Measurements from ENCODE around the gene TBX1.

The TBX1 gene

DNA sequence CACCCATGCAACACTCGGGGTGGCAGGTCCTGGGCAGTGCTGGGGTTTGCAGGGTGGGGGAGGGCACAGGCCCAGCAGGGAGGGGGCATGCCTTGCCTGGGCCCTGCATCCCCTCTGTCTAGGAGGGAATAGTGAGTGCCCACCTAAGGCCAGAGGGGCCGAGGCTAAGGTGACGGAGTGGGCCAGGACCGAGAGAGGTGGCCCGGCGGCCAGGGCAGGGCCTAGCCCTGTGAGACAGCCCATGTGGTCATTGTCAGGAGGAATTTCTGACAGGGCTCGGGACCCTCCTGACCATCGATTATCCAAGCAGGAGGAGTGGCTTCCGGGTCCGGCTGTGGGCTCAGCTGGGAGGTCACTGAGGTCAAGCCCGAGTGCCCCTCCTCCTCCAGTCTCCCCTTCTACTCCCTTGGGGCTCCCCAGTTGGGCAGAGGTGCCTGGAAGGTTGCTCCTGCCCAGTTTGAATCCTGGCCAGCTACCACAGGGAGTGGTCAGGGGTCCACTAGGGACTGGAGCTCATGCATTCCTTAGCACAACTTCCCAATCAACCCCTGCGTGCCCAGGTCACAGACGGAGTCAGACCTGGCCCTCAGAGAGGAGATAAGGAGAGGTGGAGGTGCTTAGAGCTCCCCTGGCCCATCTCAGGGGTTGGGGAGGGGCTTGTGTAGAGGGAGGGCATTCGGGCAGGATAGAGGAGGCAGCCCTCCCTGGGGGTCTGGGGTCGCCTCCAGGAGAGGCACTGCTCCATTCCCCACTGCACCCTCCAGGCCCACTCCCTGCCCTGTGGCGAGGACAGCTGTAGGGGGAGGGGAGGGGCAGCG, 22.5 kb upstream of the TBX1 start:
- DNase-seq (ENCODE audit: low read depth in 1 of 2, low spot score in 1 of 2): no peak

DNA sequence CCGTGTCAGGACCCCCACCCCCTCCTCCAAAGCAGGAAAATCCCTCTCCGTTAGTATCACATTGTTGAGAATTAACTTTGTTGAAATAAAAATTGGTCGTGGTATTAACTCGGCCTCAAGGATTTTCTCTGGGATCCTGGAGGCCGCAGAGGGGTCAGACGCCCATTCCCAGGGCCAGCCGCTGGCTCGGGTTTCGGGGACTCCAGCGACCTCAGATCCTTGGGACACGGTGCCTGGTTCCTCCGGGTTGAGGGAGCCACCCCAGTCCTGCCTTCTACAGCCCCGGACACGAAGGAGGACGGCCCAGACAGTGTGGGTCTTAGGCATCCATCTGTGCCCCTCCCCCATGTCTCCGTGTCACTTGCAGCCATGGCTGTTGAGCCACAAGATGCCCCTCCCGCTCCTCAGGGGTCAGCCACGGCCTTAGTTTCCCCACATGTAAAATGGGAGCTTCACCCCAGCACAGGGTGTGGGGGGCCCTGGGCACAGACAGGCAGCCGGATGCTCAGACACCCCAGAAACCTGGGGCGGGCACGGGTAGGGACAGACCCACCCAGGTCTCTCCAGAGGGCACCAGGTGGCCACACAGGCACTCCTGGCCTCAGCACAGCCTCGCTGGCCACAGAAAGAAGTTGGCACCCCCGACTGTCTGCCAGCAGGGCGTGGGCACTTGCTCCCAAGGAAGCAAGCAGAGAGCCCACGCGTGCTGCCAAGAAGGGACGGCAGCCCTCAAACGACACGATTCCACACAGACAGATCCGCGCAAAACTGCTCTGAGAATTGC, 21.7 kb upstream of the TBX1 start:
- DNase-seq (ENCODE audit: low read depth in 1 of 2, low spot score in 1 of 2): no peak

DNA sequence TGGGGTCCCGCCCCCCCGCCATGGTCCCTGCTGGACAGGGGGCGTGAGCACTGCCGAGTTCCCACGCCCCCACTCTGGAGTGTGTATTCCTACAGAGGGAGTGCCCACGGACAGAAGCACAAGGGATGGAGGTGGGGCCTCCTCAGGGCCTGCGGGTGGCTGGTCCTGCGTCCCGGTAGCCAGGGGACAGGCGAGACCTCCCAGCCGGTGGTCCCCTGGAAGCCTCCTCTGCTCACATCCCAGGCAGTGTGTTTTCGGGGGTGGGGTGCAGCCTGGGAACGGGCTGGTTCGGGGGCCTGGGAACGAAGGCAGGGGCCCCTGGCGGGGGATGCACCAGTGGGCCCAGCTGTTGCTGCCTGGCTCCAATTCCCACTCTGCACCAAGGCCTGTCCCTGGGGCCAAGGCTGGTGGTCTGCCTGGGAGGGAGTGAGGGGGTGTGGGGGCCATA, 21.1 kb upstream of the TBX1 start:
- no peak for DNase-seq (ENCODE audit: low read depth in 1 of 2, low spot score in 1 of 2)

DNA sequence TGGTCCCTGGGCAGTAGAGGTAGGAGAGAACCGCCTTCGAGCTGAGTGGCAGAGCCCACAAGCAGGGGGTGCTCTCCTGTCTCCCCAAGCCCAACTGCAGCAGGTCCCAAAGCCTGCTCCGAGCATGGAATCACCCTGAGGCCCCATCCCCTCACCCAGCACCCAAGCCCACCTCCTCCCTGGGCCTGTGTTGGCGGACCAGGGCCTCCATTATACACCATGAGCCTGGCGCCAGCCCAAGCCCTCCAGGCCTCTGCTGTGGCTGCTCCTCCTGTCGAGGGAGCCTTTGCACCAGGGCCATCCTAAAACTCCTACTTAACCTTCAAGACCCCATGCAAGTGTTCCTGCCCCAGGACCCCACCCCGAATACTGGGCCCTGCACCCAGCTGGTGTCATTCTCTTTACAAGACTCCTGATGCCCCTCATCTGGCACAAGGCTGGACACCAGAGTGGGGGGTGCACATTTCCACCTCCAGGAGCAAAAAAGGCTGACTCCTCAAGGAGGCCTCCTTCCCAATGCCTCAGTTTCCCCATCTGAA, 20.6 kb upstream of the TBX1 start:
- no peak for DNase-seq (ENCODE audit: low read depth in 1 of 2, low spot score in 1 of 2)

DNA sequence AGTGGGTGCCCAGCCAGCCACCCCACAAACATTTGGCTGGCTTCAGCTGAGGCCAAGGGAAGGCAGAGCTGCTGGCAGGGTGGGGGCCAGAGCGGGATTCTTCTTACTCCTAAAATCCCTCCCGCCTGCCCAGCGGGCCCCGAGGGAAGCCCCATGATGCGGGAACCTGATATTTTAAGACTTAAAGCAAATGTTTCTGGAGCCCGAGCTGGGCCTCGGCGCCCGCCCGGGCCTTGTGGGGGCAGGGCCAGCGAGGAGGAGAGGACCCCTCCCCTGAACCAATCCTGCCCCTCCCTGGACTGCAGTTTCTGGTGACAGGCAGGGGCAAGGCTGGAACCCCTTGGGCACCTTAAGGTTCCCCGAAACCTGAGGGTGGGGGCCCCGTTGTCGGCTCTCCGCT, 20.0 kb upstream of the TBX1 start:
- DNase-seq (ENCODE audit: low read depth in 1 of 2, low spot score in 1 of 2): no peak

DNA sequence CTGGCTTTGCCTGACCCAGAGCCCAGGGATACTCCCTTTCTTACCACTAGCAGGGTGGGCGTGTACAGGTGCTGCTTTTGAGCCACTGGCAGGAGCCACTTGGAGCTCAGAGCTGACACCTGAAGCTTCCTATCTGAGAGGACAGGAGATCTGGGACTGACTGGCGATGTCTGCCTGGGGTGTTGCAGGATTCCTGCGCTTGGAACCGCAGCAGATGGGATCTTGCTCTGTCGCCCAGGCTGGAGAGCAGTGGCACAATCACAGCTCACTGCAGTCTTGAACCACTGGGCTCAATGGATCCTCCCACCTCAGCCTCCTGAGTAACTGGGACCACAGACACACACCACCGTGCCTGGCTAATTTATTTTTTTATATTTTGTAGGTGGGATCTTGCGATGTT, 19.5 kb upstream of the TBX1 start:
- no peak for DNase-seq (ENCODE audit: low read depth in 1 of 2, low spot score in 1 of 2)

DNA sequence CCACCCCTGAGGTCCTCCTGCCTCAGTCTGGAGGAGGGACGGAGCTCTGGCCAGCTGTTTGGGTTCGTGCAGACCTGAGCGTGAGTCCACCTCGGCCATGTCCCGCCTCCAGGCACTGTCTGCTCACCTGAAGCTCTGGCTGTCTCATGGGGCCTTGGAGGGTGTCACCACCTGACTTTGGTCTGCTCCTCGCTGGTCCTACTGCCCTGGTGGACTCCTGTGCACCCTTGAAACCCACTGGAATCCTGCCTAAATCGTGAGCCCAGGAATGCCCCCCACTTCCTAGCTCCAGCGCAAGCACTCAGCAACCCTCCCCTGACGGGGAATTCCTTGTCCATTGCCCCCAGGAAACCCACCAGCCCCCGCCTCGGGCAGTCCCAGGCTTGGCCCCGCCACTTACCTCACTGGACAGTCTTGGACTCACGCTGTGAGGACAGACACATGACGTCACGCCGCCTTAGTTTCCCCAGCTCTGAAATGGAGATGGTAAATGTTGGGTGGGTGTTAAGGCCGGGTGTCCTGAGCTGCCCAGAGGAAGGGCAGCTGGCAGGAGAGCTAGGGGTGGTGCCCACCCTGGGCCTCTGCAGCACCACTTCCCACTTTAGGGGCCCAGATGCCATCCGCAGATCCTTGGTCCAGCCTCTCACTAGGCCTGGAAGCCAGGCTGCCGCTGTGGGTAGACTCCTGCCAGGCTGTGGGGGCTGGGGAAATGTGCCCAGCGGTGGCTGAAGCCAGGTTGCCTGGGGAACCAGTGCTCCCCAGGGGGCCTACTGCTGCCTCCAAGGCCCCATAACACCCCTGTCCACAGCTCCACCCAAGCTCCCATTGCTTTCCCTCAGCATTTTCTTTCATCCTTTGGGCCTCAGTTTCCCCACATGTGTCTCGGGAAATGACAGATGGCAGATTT, 18.2 kb upstream of the TBX1 start:
- DNase-seq (ENCODE audit: low read depth in 1 of 2, low spot score in 1 of 2): no peak

DNA sequence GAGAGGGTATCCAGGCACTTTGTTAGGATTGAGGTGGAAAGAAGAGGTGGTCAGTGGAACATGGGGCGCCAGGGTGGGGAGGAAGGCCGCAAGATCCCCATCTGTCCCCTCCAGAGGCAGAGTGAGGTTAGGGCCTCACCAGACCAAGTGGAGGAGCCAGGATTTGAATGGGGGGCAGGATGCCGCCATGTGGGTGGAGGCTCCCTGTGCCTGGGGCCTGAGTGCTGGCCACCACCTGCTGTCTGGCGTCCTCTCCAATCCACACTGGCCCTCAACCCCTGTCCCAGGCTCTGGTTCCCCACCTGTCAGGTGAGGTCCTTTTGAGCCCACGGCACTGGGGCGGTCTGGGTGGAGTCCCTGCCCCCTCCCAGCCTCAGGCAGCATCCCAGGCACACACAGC, 17.5 kb upstream of the TBX1 start:
- no peak for DNase-seq (ENCODE audit: low read depth in 1 of 2, low spot score in 1 of 2)

DNA sequence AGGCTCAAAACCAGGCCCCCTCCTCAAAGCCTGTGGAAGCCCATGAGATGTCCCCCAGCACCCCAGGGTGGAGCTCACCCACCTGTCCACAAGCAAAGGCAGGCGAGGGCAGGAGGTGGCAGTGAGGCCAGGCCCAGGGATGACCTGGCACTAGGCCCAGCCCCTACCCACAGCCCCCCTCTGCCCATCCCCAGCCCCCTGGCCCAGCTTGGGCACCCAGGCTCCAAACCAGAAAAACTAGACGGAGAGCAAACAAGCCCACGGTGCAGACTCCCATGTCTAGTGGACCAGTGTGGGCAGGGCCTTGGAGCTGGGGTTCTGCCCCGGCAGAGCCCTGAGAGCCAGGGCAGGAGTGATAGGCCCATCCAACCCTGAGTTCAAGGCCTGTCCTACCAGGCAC, 16.9 kb upstream of the TBX1 start:
- DNase-seq (ENCODE audit: low read depth in 1 of 2, low spot score in 1 of 2): no peak

DNA sequence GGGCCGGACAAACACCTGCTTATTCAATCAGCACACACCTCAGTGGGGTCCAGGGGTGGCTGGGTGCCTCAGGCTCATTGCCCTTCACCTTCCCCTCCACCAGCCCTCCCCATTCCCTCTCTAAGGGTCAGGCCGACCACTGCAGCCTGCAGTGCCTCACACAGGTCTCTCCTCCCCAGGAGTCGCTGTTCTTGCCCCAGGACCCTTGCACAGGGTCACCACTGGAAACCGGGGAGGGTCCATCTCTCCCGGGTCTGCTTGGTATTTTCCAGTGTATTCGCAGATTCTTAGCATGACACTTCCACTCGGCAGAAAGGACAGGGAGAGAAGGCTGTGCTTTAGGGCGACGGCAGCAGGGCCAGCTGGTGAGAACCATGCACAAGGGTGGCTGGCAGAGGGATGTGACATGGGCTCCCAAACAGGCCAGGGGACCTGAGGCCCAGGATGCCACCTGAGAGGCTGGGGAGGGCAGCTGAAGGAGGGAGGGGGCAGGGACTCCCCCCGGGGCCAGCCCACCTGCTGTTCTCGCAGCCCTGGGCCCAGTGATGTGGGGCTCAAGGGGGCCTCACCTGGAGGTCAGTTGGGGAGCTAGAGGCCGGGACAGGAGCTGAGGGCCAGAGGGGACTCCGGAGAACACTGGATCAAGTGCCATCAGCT, 16.1 kb upstream of the TBX1 start:
- no peak for DNase-seq (ENCODE audit: low read depth in 1 of 2, low spot score in 1 of 2)

DNA sequence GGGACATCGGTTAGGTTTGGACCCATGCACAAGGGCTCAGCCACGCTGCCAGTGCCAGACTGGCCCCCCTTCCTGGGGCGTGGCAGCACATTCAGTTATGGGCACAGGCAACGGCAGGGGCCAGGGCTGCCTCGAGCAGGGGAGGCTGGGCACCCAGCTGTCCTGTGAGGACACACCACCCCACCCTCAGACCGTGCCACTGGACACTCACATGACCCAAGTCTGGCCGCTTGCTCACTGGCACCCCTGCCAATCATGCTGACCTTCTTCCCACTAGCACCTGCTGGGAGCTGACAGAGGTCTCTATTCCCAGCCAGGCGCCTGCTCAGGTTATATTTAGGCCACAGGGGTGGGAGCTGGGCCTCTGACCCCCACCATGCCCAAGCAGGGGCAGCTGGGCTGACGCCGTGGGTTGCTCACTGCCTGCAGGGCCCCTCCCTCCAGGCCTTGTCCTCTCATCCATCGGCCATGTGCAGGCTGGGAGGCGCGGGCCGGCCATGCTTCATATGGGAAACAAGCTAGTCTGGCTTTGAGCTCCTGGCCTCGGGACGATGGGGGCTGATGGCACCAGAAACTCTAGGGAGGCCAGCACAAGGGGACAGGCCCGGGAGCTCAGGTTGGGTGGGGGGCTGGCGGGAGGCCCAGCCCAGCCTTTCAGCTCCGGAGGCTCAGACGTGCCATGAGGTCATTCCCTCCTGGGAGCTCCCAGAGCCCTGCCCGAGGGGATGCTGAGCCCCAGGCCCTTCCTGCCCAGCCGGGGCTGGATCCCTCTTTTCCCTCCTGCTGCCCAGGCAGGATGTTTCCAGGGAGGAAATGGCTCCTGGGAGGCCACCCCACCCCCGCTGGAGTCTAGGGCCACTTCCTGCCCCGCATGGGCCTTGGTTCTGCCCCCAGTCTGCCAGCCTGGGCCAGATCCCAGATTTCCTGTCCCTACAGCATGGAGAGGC, 15.2 kb upstream of the TBX1 start:
- DNase-seq (ENCODE audit: low read depth in 1 of 2, low spot score in 1 of 2): no peak

DNA sequence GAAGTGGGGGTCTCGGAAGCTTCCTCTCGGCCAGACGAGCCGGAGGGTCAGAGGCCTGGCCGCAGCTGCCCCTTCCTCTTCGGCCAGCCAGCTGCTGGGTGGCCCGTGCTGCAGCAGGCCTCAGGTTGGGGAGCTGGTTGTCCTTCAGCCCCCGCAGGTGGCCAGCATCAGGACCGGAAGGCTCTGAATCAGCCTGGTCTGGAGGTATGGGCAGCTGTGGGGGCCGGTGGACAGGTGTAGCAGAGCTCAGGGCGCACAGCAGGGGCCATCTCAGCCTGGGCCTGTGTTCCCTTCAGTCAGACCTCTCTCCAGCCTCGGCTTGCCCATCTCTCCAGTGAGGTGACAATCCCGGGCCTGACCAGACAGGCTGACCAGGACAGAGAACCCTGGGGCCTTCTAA, 13.9 kb upstream of the TBX1 start:
- DNase-seq (ENCODE audit: low read depth in 1 of 2, low spot score in 1 of 2): no peak

DNA sequence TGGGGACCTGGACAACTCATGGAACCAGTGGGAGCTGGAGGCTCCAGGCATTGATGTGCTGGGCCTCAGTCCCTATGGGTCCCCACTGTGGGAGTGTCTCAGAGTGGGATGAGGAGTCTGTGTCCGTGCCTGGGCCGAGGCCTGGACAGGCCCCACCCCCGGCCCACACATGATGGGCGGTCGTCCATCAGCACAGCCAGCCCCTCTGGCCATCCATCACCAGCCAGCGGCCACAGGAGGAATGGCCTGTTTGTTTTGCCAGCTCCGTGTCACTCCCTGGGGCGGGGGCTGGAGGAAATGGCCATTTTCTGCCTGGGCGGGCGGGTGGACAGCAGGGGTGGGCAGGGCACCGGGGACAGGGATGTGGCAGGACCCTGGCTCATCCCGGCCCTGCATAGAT, 13.0 kb upstream of the TBX1 start:
- DNase-seq (ENCODE audit: low read depth in 1 of 2, low spot score in 1 of 2): no peak

DNA sequence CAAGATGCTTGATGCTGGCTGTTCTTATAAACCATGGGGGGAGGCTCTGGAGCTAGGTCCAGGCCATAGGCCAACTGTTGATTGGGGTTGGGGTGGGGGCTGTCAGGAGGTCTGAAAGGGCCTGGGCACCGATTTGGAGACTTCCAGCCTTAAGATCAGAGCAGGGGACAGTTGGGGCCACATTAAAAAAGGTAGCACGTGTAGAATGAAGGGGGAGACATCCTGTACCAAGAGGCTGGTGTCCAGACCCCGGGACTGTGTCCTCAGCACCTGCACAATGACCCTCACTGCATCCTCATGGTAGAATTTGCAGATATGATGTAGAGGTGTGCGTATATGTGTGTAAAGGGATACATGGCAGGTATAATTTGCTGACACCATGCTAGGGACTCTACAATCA, 12.4 kb upstream of the TBX1 start:
- no peak for DNase-seq (ENCODE audit: low read depth in 1 of 2, low spot score in 1 of 2)

DNA sequence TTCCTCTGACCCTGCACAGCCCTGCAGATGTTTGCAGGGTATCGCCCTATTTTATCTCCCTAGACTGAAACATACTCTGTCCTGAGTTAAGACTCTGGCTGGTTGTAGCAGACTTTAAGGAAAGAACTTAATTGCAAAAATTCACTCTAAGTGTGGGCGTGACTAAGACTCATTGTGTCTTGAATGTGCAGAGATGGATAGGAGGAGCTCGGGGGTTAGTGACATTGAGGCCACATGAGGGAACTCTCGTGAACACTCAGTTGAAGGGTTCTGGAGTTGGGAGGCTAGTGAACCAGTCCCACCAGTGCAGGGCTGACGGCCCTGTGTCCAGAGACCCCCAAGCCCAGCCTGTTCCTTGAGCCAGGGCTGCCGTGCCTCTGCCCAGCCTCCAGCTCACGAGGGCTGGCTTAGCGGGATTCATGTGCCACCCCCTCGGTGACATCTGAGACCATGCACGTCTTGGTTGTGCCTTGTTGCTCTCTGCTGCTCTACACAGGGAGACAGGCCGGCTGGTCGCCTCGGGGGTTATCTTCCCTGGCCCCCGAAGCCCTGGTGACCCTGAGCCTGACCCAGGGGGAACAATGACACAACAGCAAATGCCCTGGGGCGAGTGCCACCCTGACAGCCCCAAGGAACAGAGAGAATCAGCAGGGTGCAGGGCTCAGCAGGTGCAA, 11.4 kb upstream of the TBX1 start:
- DNase-seq (ENCODE audit: low read depth in 1 of 2, low spot score in 1 of 2): no peak

DNA sequence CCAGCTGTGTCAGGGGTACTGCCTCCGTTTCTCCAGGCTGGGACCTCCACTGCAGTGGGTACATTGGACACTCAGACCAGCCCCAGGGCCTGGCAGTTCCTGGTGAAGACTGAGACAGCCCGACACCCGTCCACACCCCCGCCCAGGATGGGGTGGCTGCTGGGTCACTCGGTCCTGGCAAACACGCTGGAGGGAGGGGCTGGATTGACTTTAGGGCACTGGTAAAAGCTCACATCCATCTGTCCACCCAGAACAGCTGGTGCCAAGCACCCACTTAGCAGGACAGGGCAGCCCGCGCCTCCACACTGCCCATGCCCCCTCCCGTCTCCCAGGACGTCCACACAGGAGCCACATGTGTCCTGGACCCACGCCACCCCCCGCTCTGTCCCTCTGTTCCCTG, 10.7 kb upstream of the TBX1 start:
- DNase-seq (ENCODE audit: low read depth in 1 of 2, low spot score in 1 of 2): no peak

DNA sequence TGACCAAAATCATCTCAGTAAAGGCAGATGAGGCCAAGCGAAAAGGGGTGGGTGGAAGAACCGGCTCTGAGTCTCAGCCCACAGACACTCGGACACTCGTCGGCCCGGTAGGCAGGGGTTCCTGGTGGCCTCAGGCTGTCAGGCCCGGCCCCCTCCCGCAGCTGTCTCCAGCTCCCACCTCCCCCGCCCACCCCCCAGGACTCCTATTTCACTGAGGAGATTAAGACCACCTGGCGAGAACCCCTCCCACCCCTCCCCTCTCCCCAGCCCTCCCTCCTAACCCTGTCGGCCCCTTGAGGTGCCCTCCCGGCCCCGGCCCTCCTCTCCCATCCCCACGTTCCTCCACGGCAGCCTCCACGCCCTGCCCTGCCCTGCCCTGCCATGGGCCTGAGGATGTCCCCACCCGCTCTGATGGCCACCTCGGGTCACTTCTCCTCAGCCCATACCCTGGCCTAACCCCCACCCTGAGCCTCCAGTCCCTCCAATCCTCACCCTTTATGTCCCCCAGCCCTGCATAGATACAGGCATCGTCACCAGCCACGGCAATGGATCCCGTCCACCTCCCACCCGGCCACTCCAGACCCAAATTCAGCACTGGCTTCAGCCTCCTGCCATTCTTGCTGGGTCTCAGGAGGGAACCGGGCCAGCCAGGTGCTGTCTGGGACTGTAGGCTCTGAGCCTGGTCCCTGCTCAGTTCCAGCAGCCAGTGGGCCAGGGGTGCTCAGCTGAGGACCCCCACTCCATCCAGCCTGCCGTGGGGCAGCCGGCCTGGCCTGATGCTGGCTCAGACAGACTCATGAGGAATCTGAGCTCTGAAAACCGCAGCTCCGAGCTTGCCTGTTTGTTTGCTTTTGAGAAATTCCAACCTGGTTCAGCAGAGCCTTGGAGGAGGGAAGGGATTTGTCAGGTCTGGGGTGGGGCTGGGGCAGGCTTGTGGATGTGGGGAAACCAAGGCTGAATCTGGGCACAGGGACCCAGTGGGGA, 9.8 kb upstream of the TBX1 start:
- no peak for DNase-seq (ENCODE audit: low read depth in 1 of 2, low spot score in 1 of 2)
